DMS79 (cell line): ENCODE results near the gene TAX1BP3.
"Not testable (repeated sequence)": the region's sequence is repeated elsewhere in the genome, so short reads cannot be mapped to it uniquely, and the experiment has no call there.

Source experiments
- DNase-seq: peaks from one replicate; lab custom pipeline; 2025; lab: John Stamatoyannopoulos, UW

Gene TAX1BP3, protein sequence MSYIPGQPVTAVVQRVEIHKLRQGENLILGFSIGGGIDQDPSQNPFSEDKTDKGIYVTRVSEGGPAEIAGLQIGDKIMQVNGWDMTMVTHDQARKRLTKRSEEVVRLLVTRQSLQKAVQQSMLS

DNA sequence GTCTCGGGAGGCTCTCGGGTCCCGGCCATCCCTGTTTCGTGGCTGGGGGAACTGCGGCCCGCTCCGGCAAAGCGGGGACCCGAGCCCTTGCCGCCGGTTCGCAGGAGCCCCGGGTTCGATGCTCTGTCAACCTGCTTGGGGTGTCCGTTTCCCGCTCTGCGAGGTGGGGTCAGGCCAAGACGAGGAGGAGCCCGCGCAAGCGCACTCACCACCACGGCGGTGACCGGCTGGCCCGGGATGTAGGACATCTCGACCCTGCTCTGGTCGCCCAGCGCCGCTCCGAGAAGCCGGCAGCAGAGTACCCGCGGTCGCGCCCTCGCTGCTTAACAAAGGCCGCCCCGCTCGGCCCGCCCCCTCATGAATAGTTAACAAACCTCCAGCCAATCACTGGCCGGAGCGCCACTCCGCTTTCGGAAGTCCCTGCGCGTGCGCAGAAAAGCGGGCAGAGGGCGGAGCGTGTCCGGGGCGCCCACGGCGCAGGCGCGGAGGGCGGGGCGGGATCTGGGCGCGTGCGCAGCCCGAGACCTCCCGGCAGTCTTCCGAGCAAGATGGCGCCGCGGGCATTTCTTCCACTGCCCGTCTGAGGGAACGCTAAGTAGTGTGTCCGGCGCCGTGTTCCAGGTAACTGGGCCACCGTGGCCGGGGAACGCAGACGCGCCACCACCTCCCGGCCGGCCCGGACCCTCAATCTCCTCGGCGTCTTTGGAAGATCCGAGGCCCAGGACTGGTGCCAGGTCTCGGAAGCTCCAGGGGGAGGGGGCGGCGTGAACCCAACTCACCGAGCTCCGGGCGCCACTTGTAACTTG is at the start of gene TAX1BP3, which contains the start of gene EMC6:
Gene TAX1BP3 (minus strand): TSS at position 300 of the 806 bp plus-strand sequence. CDS start 52 bp downstream, at position 248.
Gene EMC6 (plus strand): TSS at position 534 of the 806 bp plus-strand sequence. CDS start 335 bp downstream, outside the sequence.
- peak; percentile 92 for DNase-seq

DNA sequence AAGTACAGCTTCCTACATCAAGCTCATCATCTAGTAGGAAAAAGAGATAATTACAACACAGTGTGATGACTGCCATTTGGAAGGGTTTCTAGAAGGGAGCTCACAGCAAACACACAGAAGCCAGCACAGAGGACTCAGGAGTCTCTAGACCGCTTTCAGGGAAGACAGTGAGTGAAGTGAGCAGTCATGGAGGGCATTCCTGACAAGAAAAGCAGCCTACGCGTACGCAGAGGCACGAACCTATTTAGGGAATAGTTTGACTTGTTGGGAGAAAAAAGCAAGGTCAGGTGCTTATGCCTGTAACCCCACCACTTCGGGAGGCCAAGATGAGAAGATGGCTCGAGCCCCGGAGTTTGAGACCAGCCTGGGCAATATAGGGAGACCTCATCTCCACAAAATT is 46.9 kb upstream of the TAX1BP3 start:
- DNase-seq = no peak

- no peak for DNase-seq
Measured at GRCh38 chr17:3712811-3713463, 44.6 kb upstream of the TAX1BP3 start.

DNA sequence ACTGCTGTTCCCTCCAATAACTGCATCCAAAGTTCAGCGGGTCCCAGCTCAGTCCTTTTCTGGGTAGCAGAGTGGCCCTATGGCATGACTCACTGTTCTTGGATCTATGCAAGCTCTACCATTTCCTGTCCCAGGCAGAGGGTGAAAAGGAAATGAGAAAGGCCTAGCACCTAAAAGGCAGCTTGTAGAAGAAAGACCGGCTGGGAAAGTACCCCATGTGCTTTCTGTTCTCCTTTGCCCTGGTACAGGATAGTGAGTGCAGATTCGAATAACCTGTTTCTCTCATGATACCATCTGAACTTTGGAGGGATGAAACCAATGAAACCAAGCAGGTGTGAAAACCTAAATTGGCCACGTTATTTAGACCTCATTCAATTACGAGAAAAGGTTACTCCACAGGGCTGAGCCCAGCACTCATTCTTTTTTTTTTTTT is 42.6 kb upstream of the TAX1BP3 start:
- no peak for DNase-seq

GRCh38 chr17:3708366-3708765 is 40.0 kb upstream of the TAX1BP3 start:
- no peak for DNase-seq

DNA sequence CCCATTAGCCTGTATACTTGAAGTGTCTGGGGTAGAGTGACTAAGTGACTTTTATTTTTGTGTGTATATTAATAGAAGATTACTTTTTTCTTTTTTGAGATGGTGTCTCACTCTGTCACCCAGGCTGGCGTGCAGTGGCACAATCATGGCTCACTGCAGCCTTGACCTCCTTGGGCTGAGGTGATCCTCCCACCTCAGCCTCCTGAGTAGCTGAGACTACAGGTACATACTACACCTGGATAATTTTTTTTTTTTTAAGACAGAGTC is 37.3 kb upstream of the TAX1BP3 start:
- DNase-seq = not testable (repeated sequence)

GRCh38 chr17:3704931-3705717 is 36.7 kb upstream of the TAX1BP3 start:
- no peak for DNase-seq

- DNase-seq = not testable (repeated sequence)
Measured at GRCh38 chr17:3702041-3702539, 33.7 kb upstream of the TAX1BP3 start.

DNA sequence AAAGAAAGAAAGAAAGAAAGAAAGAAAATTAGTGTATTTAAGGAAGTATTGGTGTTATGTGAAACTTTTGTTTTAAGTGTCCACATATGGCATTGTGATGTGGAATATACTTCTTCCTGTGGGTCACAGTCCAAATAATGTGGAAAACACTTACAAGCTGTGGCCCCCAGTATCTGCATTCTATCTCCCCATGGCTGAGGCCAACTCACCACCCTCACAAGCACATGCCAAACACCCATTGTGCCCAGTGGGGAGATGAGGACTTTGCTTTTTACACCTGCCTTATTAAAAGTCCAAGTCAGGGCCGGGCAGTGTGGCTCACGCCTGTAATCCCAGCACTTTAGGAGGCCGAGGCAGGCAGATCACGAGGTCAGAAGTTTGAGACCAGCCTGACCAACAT is 31.6 kb upstream of the TAX1BP3 start:
- no peak for DNase-seq

- DNase-seq = no peak
Measured at GRCh38 chr17:3698139-3698538, 29.8 kb upstream of the TAX1BP3 start.

GRCh38 chr17:3697103-3697476 is 28.7 kb upstream of the TAX1BP3 start:
- DNase-seq = no peak

DNA sequence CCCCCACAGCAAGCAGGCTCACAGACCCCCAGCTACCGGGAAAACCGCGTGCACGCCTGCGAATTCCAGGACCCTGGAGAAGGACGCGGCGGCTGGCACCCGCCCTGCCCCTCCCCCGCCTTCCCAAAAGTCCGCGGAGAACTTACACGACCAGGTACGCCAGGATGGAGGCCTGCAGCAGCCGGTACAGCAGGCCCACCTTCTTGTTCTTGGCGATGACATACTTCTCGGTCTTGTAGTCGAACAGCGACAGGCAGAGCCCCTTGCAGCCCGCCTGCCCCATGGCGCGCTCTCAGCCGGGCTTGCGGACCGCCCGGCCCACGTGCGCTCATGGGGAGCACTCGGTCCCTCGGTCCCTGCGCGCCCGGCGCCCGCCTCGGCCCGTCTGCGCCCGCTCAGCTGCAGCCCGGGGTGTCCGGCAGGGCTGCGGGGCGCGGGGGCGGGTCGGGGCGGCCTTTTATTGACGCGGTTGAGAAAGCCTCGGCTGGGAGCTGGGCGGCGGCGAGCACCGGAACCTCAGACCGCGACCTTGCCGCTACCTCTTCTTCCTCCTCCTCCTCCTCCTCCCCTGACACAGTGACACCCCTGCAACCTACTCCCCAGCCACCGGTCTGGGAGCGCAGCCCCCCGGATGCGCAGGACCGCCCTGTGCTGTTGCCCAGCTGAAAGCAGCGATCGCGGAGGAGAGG is 27.5 kb upstream of the TAX1BP3 start, which contains the start of gene P2RX5:
Gene P2RX5 (minus strand): TSS at position 433 of the 689 bp plus-strand sequence. CDS start 150 bp downstream, at position 283.
- no peak for DNase-seq

- DNase-seq = no peak
Measured at GRCh38 chr17:3695129-3695722, 26.8 kb upstream of the TAX1BP3 start.

GRCh38 chr17:3693829-3694231 is 25.5 kb upstream of the TAX1BP3 start:
- no peak for DNase-seq

DNA sequence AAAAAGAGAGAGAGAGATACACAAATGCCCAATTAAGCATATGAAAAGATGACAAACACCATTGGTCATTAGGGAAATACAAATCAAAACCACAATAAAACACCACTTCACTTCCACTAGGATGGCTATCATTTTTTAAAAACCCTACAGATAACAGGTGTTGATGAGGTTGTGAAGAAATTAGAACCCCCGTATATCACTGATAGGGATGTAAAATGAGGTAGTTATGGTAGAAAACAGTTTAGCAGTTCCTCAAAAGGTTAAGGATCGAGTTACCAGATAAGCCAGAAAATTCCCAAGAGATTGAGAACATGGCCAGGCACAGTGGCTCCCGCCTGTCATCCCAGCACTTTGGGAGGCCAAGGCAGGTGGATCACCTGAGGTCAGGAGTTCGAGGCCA is 24.8 kb upstream of the TAX1BP3 start:
- no peak for DNase-seq

- no peak for DNase-seq
Measured at GRCh38 chr17:3692346-3692745, 24.0 kb upstream of the TAX1BP3 start.

DNA sequence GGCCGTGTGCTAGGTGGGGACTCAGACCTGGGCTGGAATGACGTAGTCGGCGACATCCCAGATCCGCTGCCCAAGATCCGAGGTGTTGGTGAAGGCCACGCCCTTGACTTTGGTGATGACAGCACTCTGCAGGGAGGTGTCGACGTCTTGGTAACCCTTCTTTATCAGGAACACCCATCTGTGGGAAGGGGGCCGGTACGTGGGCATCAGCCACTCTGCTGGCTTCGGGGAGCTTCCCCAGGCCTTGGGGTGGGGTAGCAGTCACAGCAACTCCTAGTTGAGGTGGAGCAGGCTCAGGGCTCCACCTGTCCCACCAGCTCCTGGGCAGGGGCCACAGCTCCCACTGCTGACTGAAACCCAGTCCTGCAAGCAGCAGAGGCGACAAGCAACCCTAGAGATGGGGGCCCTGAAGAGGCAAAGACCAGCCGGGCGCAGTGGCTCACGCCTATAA is 23.3 kb upstream of the TAX1BP3 start:
- DNase-seq = no peak

- DNase-seq = no peak
Measured at GRCh38 chr17:3690094-3690715, 21.8 kb upstream of the TAX1BP3 start.

GRCh38 chr17:3689262-3690093 is 21.1 kb upstream of the TAX1BP3 start:
- no peak for DNase-seq

GRCh38 chr17:3688852-3689261 is 20.5 kb upstream of the TAX1BP3 start:
- no peak for DNase-seq
